H9 (cell line): Measurements from ENCODE around the gene SNRNP70. TPM values are rescaled to one million over a fixed set of nuclear protein-coding genes. Genes with fewer than 3 reads are reported as not detected.
A peak's percentile ranks its signal among the peaks of the same experiment; 100 is the strongest.

ENCODE experiments used
- DNase-seq: peaks from one replicate; pipeline ENCODE4 v3.0.0-alpha.2; 2017
- H2AFZ ChIP-seq: one replicate; pipeline ENCODE4 v1.6.1; 2013; ENCODE audit warnings: mild to moderate bottlenecking, low read length, control low read depth, moderate library complexity
- H2AK5ac ChIP-seq: 2 replicates; pipeline ENCODE4 v1.6.1; 2013; ENCODE audit warnings: low read length, control low read depth, mixed read lengths; ENCODE audit not compliant: insufficient read length
- H2BK120ac ChIP-seq: one replicate; pipeline ENCODE4 v1.6.1; 2013; ENCODE audit warnings: low read depth, mild to moderate bottlenecking, low read length, control low read depth, inconsistent platforms; ENCODE audit not compliant: poor library complexity, severe bottlenecking
- H2BK12ac ChIP-seq: 2 replicates; pipeline ENCODE4 v1.6.1; 2013; ENCODE audit warnings: low read length, control low read depth, mixed read lengths, low read depth; ENCODE audit not compliant: insufficient read length
- H2BK15ac ChIP-seq: 2 replicates; pipeline ENCODE4 v1.6.1; 2013; ENCODE audit warnings: low read depth, low read length, control low read depth
- H2BK20ac ChIP-seq: one replicate; pipeline ENCODE4 v1.6.1; 2013; ENCODE audit warnings: low read depth, mild to moderate bottlenecking, low read length, control low read depth, inconsistent platforms; ENCODE audit not compliant: poor library complexity, severe bottlenecking
- H2BK5ac ChIP-seq: 2 replicates; pipeline ENCODE4 v1.6.1; 2013; ENCODE audit warnings: low read length, control low read depth, mixed read lengths; ENCODE audit not compliant: insufficient read length
- H3K14ac ChIP-seq: 2 replicates; pipeline ENCODE4 v1.6.1; 2013; ENCODE audit warnings: low read length, control low read depth; ENCODE audit not compliant: insufficient read depth
- H3K18ac ChIP-seq: 2 replicates; pipeline ENCODE4 v1.6.1; 2013; ENCODE audit warnings: low read depth, mild to moderate bottlenecking, mixed read lengths, low read length, control low read depth; ENCODE audit not compliant: insufficient read length
- H3K23ac ChIP-seq: 2 replicates; pipeline ENCODE4 v1.6.1; 2013; ENCODE audit warnings: low read length, control low read depth, mixed read lengths, low read depth; ENCODE audit not compliant: insufficient read length
- H3K23me2 ChIP-seq: 2 replicates; pipeline ENCODE4 v1.6.1; 2013; ENCODE audit warnings: low read depth, mild to moderate bottlenecking, mixed read lengths, low read length, control low read depth; ENCODE audit not compliant: insufficient read length, poor library complexity, severe bottlenecking
- H3K27ac ChIP-seq: 2 replicates; pipeline ENCODE4 v1.5.1; 2013; ENCODE audit warnings: low read length, control low read depth, mixed read lengths, low read depth; ENCODE audit not compliant: insufficient read length
- H3K27me3 ChIP-seq: 2 replicates; pipeline ENCODE4 v1.6.1; 2013; ENCODE audit warnings: low read length, control low read depth, inconsistent platforms; ENCODE audit not compliant: insufficient read depth
- H3K4ac ChIP-seq: 2 replicates; pipeline ENCODE4 v1.6.1; 2013; ENCODE audit warnings: low read depth, mild to moderate bottlenecking, control low read depth, inconsistent platforms, low read length, moderate library complexity
- H3K4me1 ChIP-seq: 2 replicates; pipeline ENCODE4 v1.6.1; 2013; ENCODE audit warnings: low read length, control low read depth, inconsistent platforms; ENCODE audit not compliant: insufficient read depth
- H3K4me2 ChIP-seq: 2 replicates; pipeline ENCODE4 v1.6.1; 2013; ENCODE audit warnings: low read length, control low read depth, mixed read lengths; ENCODE audit not compliant: insufficient read length, insufficient read depth
- H3K56ac ChIP-seq: 2 replicates; pipeline ENCODE4 v1.6.1; 2013; ENCODE audit warnings: low read depth, mild to moderate bottlenecking, mixed read lengths, low read length, control low read depth; ENCODE audit not compliant: insufficient read length
- H3K79me1 ChIP-seq: 2 replicates; pipeline ENCODE4 v1.6.1; 2013; ENCODE audit warnings: low read depth, mild to moderate bottlenecking, moderate library complexity, low read length, control low read depth, inconsistent platforms; ENCODE audit not compliant: insufficient read depth, poor library complexity, severe bottlenecking
- H3K79me2 ChIP-seq: 2 replicates; pipeline ENCODE4 v1.6.1; 2013; ENCODE audit warnings: low read length, control low read depth, inconsistent platforms; ENCODE audit not compliant: insufficient read depth
- H3K9ac ChIP-seq: 2 replicates; pipeline ENCODE4 v1.6.1; 2013; ENCODE audit warnings: low read length, control low read depth, mixed read lengths; ENCODE audit not compliant: insufficient read length; ENCODE audit errors: extremely low read depth
- H3K9me3 ChIP-seq: one replicate; pipeline ENCODE4 v1.6.1; 2013; ENCODE audit warnings: low read depth, low read length, inconsistent platforms; ENCODE audit not compliant: control insufficient read depth
- H3T11ph ChIP-seq: one replicate; pipeline ENCODE4 v1.6.1; 2013; ENCODE audit warnings: mild to moderate bottlenecking, low read length, control low read depth, inconsistent platforms
- H4K20me1 ChIP-seq: one replicate; pipeline ENCODE4 v1.6.1; 2013; ENCODE audit not compliant: control insufficient read depth, insufficient read length, insufficient read depth
- H4K5ac ChIP-seq: 2 replicates; pipeline ENCODE4 v1.6.1; 2013; ENCODE audit warnings: low read depth, mild to moderate bottlenecking, mixed read lengths, low read length, control low read depth; ENCODE audit not compliant: insufficient read length
- H4K8ac ChIP-seq: replicated peaks from 2 replicates; pipeline ENCODE4 v1.6.1; 2013; ENCODE audit warnings: low read length, control low read depth, mixed read lengths, low read depth; ENCODE audit not compliant: insufficient read length
- H4K91ac ChIP-seq: 2 replicates; pipeline ENCODE4 v1.6.1; 2013; ENCODE audit warnings: low read depth, mild to moderate bottlenecking, moderate library complexity, mixed read lengths, low read length, control low read depth; ENCODE audit not compliant: insufficient read length
- H3K27ac Mint-ChIP-seq, 3 experiments: 2 replicates in 2 of 3; 3 replicates in 1 of 3; pipeline ENCODE4 v1.8.0; 2020 to 2021; ENCODE audit warnings: mixed read lengths in 3 of 3, mild to moderate bottlenecking in 1 of 3, moderate library complexity in 1 of 3
- H3K27me3 Mint-ChIP-seq: 2 replicates; pipeline ENCODE4 v1.8.0; 2021; ENCODE audit warnings: low read depth, mild to moderate bottlenecking, moderate library complexity, mixed read lengths
- H3K36me3 Mint-ChIP-seq, 3 experiments: 2 replicates in 2 of 3; 3 replicates in 1 of 3; pipeline ENCODE4 v1.8.0; 2020 to 2021; ENCODE audit warnings: low read depth in 3 of 3, mixed read lengths in 3 of 3; ENCODE audit not compliant: insufficient read depth in 1 of 3
- H3K4me1 Mint-ChIP-seq, 2 experiments: 2 replicates each; pipeline ENCODE4 v1.8.0; 2020; ENCODE audit warnings: mixed read lengths in 2 of 2
- H3K4me3 Mint-ChIP-seq, 2 experiments: 2 replicates in 1 of 2; 3 replicates in 1 of 2; pipeline ENCODE4 v1.8.0; 2020 to 2021; ENCODE audit warnings: mild to moderate bottlenecking in 2 of 2, mixed read lengths in 2 of 2, moderate library complexity in 1 of 2
- H3K9me3 Mint-ChIP-seq, 2 experiments: 2 replicates in 1 of 2; 3 replicates in 1 of 2; pipeline ENCODE4 v1.8.0; 2020; ENCODE audit warnings: mild to moderate bottlenecking in 2 of 2, mixed read lengths in 2 of 2, moderate library complexity in 1 of 2
- CTCF ChIP-seq: fragments of 200-600 bp; sonication (generic); conservative IDR thresholded peaks from 3 replicates; pipeline ENCODE4 v1.8.0; 2021; ENCODE audit warnings: antibody characterized with exemption, mild to moderate bottlenecking
- WGBS: extraction: QIAGEN DNeasy Blood & Tissue Kit; methylation state at CpG from one replicate; pipeline ENCODE4 v1.1.7; 2013; ENCODE audit warnings: missing lambda C conversion rate, low lambda C conversion rate, mixed read lengths; ENCODE audit not compliant: insufficient read length; ENCODE audit errors: extremely low coverage; 5-methylcytosine and 5-hydroxymethylcytosine counted together
- total RNA-seq: library from RNA; stranded (reverse); gene quantifications from 2 replicates; pipeline ENCODE4 v1.2.1, GENCODE V29; 2021

Gene SNRNP70
- total RNA-seq, 1 experiment from 2014 or later, result 295 TPM

- Histone ChIP-seq H2AFZ (peak within 1 kb of the TSS; percentile 17), H4K5ac (no peak within 1 kb of the TSS), H3K4me1 (peaks cover 7% of the 10 kb centered on the region; the same call in 1 of the 2 replicates), H3T11ph (no peak within 1 kb of the TSS), H3K27me3 (no peaks in the 10 kb centered on the region; the same call in 1 of the 2 replicates), H2BK12ac (no peak within 1 kb of the TSS), H2BK5ac (no peak within 1 kb of the TSS), H4K91ac (no peak within 1 kb of the TSS), H2AK5ac (no peak within 1 kb of the TSS), H3K9ac (peak within 1 kb of the TSS; percentile 79), H3K14ac (peak within 1 kb of the TSS; percentile 97), H2BK120ac (no peak within 1 kb of the TSS), H4K20me1 (no peaks in the 10 kb centered on the region), H3K56ac (no peak within 1 kb of the TSS), H3K18ac (peak within 1 kb of the TSS; percentile 93), H3K9me3 (no peaks in the 10 kb centered on the region), H4K8ac (no peak within 1 kb of the TSS), H2BK15ac (no peak within 1 kb of the TSS), H3K4ac (no peak within 1 kb of the TSS), H3K79me2 (no peaks in the 10 kb centered on the region), H3K27ac (no peak within 1 kb of the TSS), H3K79me1 (no peaks in the 10 kb centered on the region), H3K23me2 (peaks cover 14% of the 10 kb centered on the region), H2BK20ac (no peak within 1 kb of the TSS), H3K4me2 (peak within 1 kb of the TSS; percentile 87), H3K23ac (no peak within 1 kb of the TSS)
- Mint-ChIP-seq H3K27ac (peak within 1 kb of the TSS in 1 of 3 experiments; percentile 74; a peak in 2 of 7 replicates), H3K9me3 (peaks cover 0 to 6% of the 10 kb centered on the region in 2 experiments; a peak in 3 of 5 replicates), H3K36me3 (peaks cover 0 to 15% (median 0%) of the 10 kb centered on the region in 3 experiments; a peak in 3 of 7 replicates), H3K4me3 (peak within 1 kb of the TSS; percentile 75 to 78), H3K4me1 (peaks cover 18 to 39% of the 10 kb centered on the region in 2 experiments), H3K27me3 (peaks cover 46% of the 10 kb centered on the region)
- DNase-seq, result peak; percentile 92
- no peak for TF ChIP-seq CTCF
- no CpG with 5 or more reads among the region's 41 CpGs for WGBS
These were observed 72.4 kb downstream of the SNRNP70 start, which contains the start of gene TRPM4 for GRCh38 chr19:49157445-49158224. Gene TRPM4, plus strand, starts transcription at chr19:49157792. Its CDS starts 75 bp downstream, at chr19:49157867.

Other genes with a start within 250 kb of the SNRNP70 start
- gene HSD17B14, start 249.0 kb upstream of the SNRNP70 start, total RNA-seq, result 11.2 and 11.6 TPM in 2 replicates
- gene PLEKHA4, start 216.8 kb upstream of the SNRNP70 start, total RNA-seq, result 14.3 and 15.3 TPM in 2 replicates
- 17.2 and 17.5 TPM in 2 replicates for gene PPP1R15A, start 213.0 kb upstream of the SNRNP70 start, total RNA-seq
- 0.94 and 1.0 TPM in 2 replicates for gene TULP2, start 186.7 kb upstream of the SNRNP70 start, total RNA-seq
- gene NUCB1, start 185.1 kb upstream of the SNRNP70 start, total RNA-seq, result 125 and 131 TPM in 2 replicates
- gene DHDH, start 151.8 kb upstream of the SNRNP70 start, total RNA-seq, result 1.4 and 2.0 TPM in 2 replicates
- 310 and 315 TPM in 2 replicates for gene BAX, start 130.6 kb upstream of the SNRNP70 start, total RNA-seq
- 1,244 and 1,245 TPM in 2 replicates for gene FTL, start 120.1 kb upstream of the SNRNP70 start, total RNA-seq
- 44.3 and 45.6 TPM in 2 replicates for gene GYS1, start 92.1 kb upstream of the SNRNP70 start, total RNA-seq
- gene RUVBL2, start 91.6 kb upstream of the SNRNP70 start, total RNA-seq, result 130 and 134 TPM in 2 replicates
- gene LHB, start 68.4 kb upstream of the SNRNP70 start, total RNA-seq, result not detected in 2 replicates
- 0.46 TPM in 1 of 2 replicates, not detected in the other for gene CGB3, start 61.1 kb upstream of the SNRNP70 start, total RNA-seq
- gene CGB2, start 53.6 kb upstream of the SNRNP70 start, total RNA-seq, result 0.55 and 0.77 TPM in 2 replicates
- not detected in 2 replicates for gene CGB1, start 48.6 kb upstream of the SNRNP70 start, total RNA-seq
- not detected in 2 replicates for gene CGB5, start 41.6 kb upstream of the SNRNP70 start, total RNA-seq
- gene CGB8, start 36.3 kb upstream of the SNRNP70 start, total RNA-seq, result 0.39 TPM in 1 of 2 replicates, not detected in the other
- gene CGB7, start 27.7 kb upstream of the SNRNP70 start, total RNA-seq, result 1.2 TPM in 2 replicates
- gene NTF4, start 20.6 kb upstream of the SNRNP70 start, total RNA-seq, result 2.1 and 2.3 TPM in 2 replicates
- 0.04 TPM in 2 replicates for gene KCNA7, start 12.8 kb upstream of the SNRNP70 start, total RNA-seq
- 3.5 and 4.2 TPM in 2 replicates for gene LIN7B, start 28.9 kb downstream of the SNRNP70 start, total RNA-seq
- 0.72 and 1.1 TPM in 2 replicates for gene C19orf73, start 33.7 kb downstream of the SNRNP70 start, total RNA-seq
- 18.8 and 19.1 TPM in 2 replicates for gene PPFIA3, start 34.1 kb downstream of the SNRNP70 start, total RNA-seq
- 1.8 and 1.9 TPM in 2 replicates for gene HRC, start 69.9 kb downstream of the SNRNP70 start, total RNA-seq
- gene TRPM4, start 72.3 kb downstream of the SNRNP70 start, total RNA-seq, result 6.9 and 7.2 TPM in 2 replicates
- 2.9 and 3.2 TPM in 2 replicates for gene SLC6A16, start 239.7 kb downstream of the SNRNP70 start, total RNA-seq
- not detected in 2 replicates for gene CD37, start 250.0 kb downstream of the SNRNP70 start, total RNA-seq